ENCODE results near the gene ZNF385B. TPM values are rescaled to one million over a fixed set of nuclear protein-coding genes. Genes with fewer than 3 reads are reported as not detected.

Gene ZNF385B
- total and polyA plus RNA-seq, 3 donors from 2014 or later: 28.1 to 40.3 (median 37.4) TPM

DNA sequence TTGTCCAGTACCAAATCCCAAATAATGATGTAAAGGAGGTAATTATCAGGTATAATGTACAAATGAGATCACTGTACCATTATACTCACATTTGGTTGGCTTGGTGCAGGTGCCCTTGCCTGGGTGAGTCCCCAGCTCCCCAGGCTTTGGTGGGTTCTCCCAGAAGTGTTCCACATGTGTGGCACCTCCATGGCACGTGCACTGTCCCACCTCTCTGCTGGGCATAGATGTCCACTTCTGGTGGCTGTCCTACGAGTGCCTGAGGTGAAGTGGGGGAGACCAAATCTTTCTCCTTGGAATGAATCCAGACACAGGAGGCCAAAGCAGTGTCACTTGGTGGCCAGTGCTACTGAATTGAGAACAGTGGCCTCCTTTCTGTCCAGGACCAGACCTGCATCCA lies 434.3 kb downstream of the ZNF385B start:
- no peak for DNase-seq
- H3K27me3 ChIP-seq: no peaks in the 10 kb centered on the region
- WGBS, 2 donors: 91 to 94% methylated on average over 2 of the region's 2 CpGs
- H3K9me3 ChIP-seq: no peaks in the 10 kb centered on the region
- H3K4me1 ChIP-seq: no peaks in the 10 kb centered on the region
- no peaks in the 10 kb centered on the region for H3K36me3 ChIP-seq (ENCODE audit: low read depth, missing control alignments)
- H3K4me3 ChIP-seq: no peak overlapping the region
- TF ChIP-seq CTCF (IDR thresholded peaks at IDR 0.05) (no peak), POLR2A (IDR thresholded peaks at IDR 0.05) (no peak)
- intact Hi-C loops (cut with DNase I; ENCODE audit: low total_unique reads): loop anchor here (10.0 kb wide), 1 partner anchor 328 kb away; no protein-coding TSS in a partner anchor
- no peak overlapping the region for H3K27ac ChIP-seq

DNA sequence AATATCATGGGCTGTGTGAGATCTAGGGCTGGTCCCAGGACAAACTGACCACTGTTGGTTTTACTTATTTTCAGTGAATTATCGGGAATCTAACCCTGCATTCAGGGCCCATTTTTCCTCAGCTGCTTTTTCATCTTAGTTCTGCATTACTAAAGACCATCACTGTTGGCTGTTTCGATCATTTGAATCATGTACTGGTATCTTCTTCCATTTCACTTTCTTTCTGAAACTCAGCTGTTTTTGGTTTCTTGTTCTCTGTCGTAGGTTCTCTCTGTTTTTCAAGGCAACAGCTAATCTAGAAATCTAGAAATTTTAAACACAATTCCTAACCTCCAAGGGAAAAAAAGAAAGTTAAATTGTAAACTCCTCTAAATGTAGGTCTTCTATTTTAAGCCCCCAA lies 436.8 kb downstream of the ZNF385B start:
- Histone ChIP-seq H3K9me3 (no peaks in the 10 kb centered on the region), H3K4me3 (no peak overlapping the region), H3K27me3 (no peaks in the 10 kb centered on the region), H3K36me3 (ENCODE audit: low read depth, missing control alignments) (no peaks in the 10 kb centered on the region), H3K27ac (no peak overlapping the region), H3K4me1 (no peaks in the 10 kb centered on the region)
- intact Hi-C loops (cut with DNase I; ENCODE audit: low total_unique reads): loop anchor here (10.0 kb wide), 1 partner anchor 330 kb away; no protein-coding TSS in a partner anchor
- no peak for TF ChIP-seq CTCF (IDR thresholded peaks at IDR 0.05)
- no peak for TF ChIP-seq POLR2A (IDR thresholded peaks at IDR 0.05)
- 84 to 96% methylated on average over 3 of the region's 3 CpGs for WGBS, 2 donors
- no peak for DNase-seq

DNA sequence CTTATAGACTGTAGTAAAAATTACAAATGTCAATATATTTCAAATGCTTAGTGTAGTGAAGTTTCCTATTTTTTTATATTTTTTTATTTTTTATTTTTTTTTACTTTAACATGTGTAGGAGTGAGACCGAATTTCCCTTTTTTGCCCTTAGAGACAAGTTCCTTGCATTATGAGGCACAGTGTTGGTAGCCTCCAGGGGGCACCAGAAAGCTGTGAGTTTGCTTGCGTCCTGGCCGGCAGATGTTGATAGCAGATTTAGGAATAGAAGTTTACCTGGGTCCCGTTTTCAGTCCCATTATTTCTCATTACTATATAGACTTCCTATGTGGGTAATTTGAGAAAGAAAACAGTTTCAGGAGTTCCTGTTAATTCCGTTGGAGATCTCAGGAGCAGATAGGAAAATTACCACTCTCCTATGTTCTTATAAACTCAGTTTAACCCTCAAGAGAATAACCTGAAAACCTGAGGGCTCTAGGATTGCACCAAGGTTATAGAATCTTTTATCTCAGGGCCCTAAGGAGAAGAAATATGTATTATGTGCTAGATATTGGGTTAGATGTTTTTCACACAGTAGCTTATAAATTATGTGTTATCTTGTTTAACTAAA lies 439.3 kb downstream of the ZNF385B start:
- TF ChIP-seq CTCF (IDR thresholded peaks at IDR 0.05) (peak; percentile 53 to 62 (median 56)), POLR2A (IDR thresholded peaks at IDR 0.05) (no peak)
- H3K27me3 ChIP-seq: no peaks in the 10 kb centered on the region
- no peaks in the 10 kb centered on the region for H3K4me1 ChIP-seq
- peak; percentile 83 for DNase-seq
- WGBS, 2 donors: 18 to 34% methylated on average over 5 of the region's 5 CpGs
- H3K27ac ChIP-seq: no peak overlapping the region
- intact Hi-C loops (cut with DNase I; ENCODE audit: low total_unique reads): loop anchor here (10.0 kb wide), 1 partner anchor 333 kb away; no protein-coding TSS in a partner anchor
- no peak overlapping the region for H3K4me3 ChIP-seq
- H3K36me3 ChIP-seq (ENCODE audit: low read depth, missing control alignments): no peaks in the 10 kb centered on the region
- H3K9me3 ChIP-seq: no peaks in the 10 kb centered on the region

GRCh38 chr2:179417436-179417949 lies 443.9 kb downstream of the ZNF385B start:
- Histone ChIP-seq H3K36me3 (ENCODE audit: low read depth, missing control alignments) (no peaks in the 10 kb centered on the region), H3K27ac (no peak overlapping the region), H3K9me3 (no peaks in the 10 kb centered on the region), H3K4me1 (no peaks in the 10 kb centered on the region), H3K27me3 (no peaks in the 10 kb centered on the region), H3K4me3 (no peak overlapping the region)
- 89 to 92% methylated on average over 2 of the region's 2 CpGs for WGBS, 2 donors
- intact Hi-C loops (cut with DNase I; ENCODE audit: low total_unique reads): no loop called here
- TF ChIP-seq CTCF (IDR thresholded peaks at IDR 0.05): no peak
- no peak for TF ChIP-seq POLR2A (IDR thresholded peaks at IDR 0.05)
- DNase-seq: no peak

DNA sequence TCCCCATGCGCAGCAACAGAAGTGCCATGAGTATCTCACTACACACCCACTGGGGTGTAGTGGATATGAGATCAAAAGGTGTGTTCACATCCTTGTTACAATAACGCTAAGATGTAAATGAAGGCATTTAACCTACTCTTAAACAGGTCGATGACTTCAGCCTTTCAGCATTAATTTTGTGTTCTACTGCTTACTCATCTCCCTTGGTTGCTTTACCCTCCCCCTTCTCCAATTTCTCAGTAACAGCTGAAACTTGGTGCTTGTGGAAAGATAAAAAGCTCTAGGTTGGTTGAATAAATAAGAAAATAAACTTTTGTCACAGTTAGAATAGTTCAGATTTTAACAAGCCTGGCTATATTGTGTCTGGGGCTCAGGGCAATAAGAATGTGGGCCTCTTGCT lies 449.3 kb downstream of the ZNF385B start:
- TF ChIP-seq POLR2A (IDR thresholded peaks at IDR 0.05) (no peak), CTCF (IDR thresholded peaks at IDR 0.05) (no peak)
- 78 to 79% methylated on average over 3 of the region's 3 CpGs for WGBS, 2 donors
- H3K4me3 ChIP-seq: no peak overlapping the region
- DNase-seq: no peak
- no peaks in the 10 kb centered on the region for H3K36me3 ChIP-seq (ENCODE audit: low read depth, missing control alignments)
- intact Hi-C loops (cut with DNase I; ENCODE audit: low total_unique reads): no loop called here
- H3K4me1 ChIP-seq: no peaks in the 10 kb centered on the region
- H3K27ac ChIP-seq: no peak overlapping the region
- H3K9me3 ChIP-seq: no peaks in the 10 kb centered on the region
- no peaks in the 10 kb centered on the region for H3K27me3 ChIP-seq
